Spleen (tissue), 7 donors: ENCODE results near the gene SPRYD4.

ENCODE experiments used
- CTCF ChIP-seq, 11 experiments: fragments of 200-600 bp in 7 of 11; fragments of 450-650 bp in 4 of 11; sonication (generic) in 4 of 11; IDR thresholded peaks in 8 of 11; conservative IDR thresholded peaks in 3 of 11; 1 replicate in 7 of 11; 2 replicates in 4 of 11; pipeline versions ENCODE4 v1.4.0 to v1.8.0; 2016 to 2021; ENCODE audit warnings: antibody characterized with exemption in 11 of 11, inconsistent platforms in 4 of 11, mild to moderate bottlenecking in 1 of 11
- POLR2A ChIP-seq, 3 donors: fragments of 450-650 bp; IDR thresholded peaks; one replicate each; pipeline ENCODE4 v1.5.1; 2017; ENCODE audit warnings: antibody characterized with exemption in 3 of 3, mild to moderate bottlenecking in 1 of 3
- POLR2AphosphoS5 ChIP-seq, 3 donors: sonication (generic); formaldehyde crosslinking; IDR thresholded peaks; one replicate each; pipeline ENCODE4 v1.5.1; 2017; ENCODE audit warnings: antibody characterized with exemption in 3 of 3
- donor health status: DM: no; HTN: no; CAD: no; lungs with moderate emphysema.
- donor health status: DM: no; HTN: no; CAD: no.
- donor health status: DM: no; HTN: no; CAD: no.

GRCh38 chr12:56479625-56480024 lies 11.2 kb downstream of the SPRYD4 start:
- TF ChIP-seq POLR2AphosphoS5 (IDR thresholded peaks at IDR 0.05) (no peak), CTCF (IDR thresholded peaks at IDR 0.05 in 8 of 11, conservative IDR thresholded peaks at IDR 0.05 in 3 of 11) (no peak), POLR2A (IDR thresholded peaks at IDR 0.05) (no peak)
